IMR-90 (cell line): ENCODE results near the gene OAF. TPM values are rescaled to one million over a fixed set of nuclear protein-coding genes. Genes with fewer than 3 reads are reported as not detected.

Experiments
- ATAC-seq: fragments of 200-7000 bp; cut with Tn5 transposase; 2 replicates; pipeline ENCODE4 v1.9.1; 2020; ENCODE audit warnings: low read depth, mild to moderate bottlenecking, moderate library complexity
- BruUV-seq: library from RNA; stranded (reverse); fragments of 400-500 nt; replicated peaks from 2 replicates; lab custom pipeline; 2021; lab: Mats Ljungman, UMichigan
- CTCF ChIA-PET: fragments of 300-600 bp; formaldehyde crosslinking; extraction: SDS; loops from one replicate; lab custom pipeline; 2021; ENCODE audit warnings: antibody characterized with exemption; lab: Yijun Ruan, JAX
- POLR2A ChIA-PET: fragments of 300-600 bp; sonication (Branson Sonifier 250); formaldehyde crosslinking; loops from one replicate; lab custom pipeline; 2022; ENCODE audit warnings: antibody characterized with exemption; ENCODE audit not compliant: unreplicated experiment; lab: Charles Lee
- DNase-seq: peaks from one replicate; pipeline ENCODE4 v3.0.0; 2013
- H2AFZ ChIP-seq: replicated peaks from 2 replicates; pipeline ENCODE3; 2013; ENCODE audit warnings: low read length, mild to moderate bottlenecking; ENCODE audit not compliant: poor library complexity
- H2AK5ac ChIP-seq: 2 replicates; pipeline ENCODE4 v1.6.1; 2013; ENCODE audit warnings: low read depth, low read length, inconsistent platforms
- H2AK9ac ChIP-seq: replicated peaks from 2 replicates; pipeline ENCODE3; 2013; ENCODE audit warnings: mild to moderate bottlenecking, low read depth, low read length, moderate library complexity; ENCODE audit not compliant: poor library complexity
- H2BK120ac ChIP-seq: 2 replicates; pipeline ENCODE4 v1.6.1; 2013; ENCODE audit warnings: low read depth, low read length, inconsistent platforms
- H2BK15ac ChIP-seq: 3 replicates; pipeline ENCODE4 v1.6.1; 2013; ENCODE audit warnings: low read depth, low read length, inconsistent platforms
- H2BK20ac ChIP-seq: 2 replicates; pipeline ENCODE4 v1.6.1; 2013; ENCODE audit warnings: low read depth, mild to moderate bottlenecking, inconsistent platforms, low read length, moderate library complexity
- H2BK5ac ChIP-seq: 2 replicates; pipeline ENCODE4 v1.6.1; 2013; ENCODE audit warnings: mild to moderate bottlenecking, low read depth, low read length, inconsistent platforms; ENCODE audit not compliant: poor library complexity, severe bottlenecking
- H3K14ac ChIP-seq: replicated peaks from 2 replicates; pipeline ENCODE4 v1.6.1; 2013; ENCODE audit warnings: low read depth, low read length, inconsistent platforms
- H3K18ac ChIP-seq: 2 replicates; pipeline ENCODE4 v1.6.1; 2013; ENCODE audit warnings: low read depth, low read length, control low read depth
- H3K23ac ChIP-seq: 2 replicates; pipeline ENCODE4 v1.6.1; 2013; ENCODE audit warnings: low read depth, low read length, inconsistent platforms
- H3K27ac ChIP-seq: 2 replicates; pipeline ENCODE4 v1.5.1; 2013; ENCODE audit warnings: mild to moderate bottlenecking, control low read depth, low read length; ENCODE audit not compliant: insufficient read depth
- H3K27me3 ChIP-seq: 2 replicates; pipeline ENCODE4 v1.6.1; 2013; ENCODE audit warnings: low read length; ENCODE audit not compliant: control insufficient read depth, insufficient read depth
- H3K36me3 ChIP-seq: 2 replicates; pipeline ENCODE4 v1.6.1; 2013; ENCODE audit warnings: low read length, mixed read lengths; ENCODE audit not compliant: control insufficient read depth, insufficient read depth
- H3K4ac ChIP-seq: 2 replicates; pipeline ENCODE4 v1.6.1; 2013; ENCODE audit warnings: low read depth, low read length, inconsistent platforms
- H3K4me1 ChIP-seq: 2 replicates; pipeline ENCODE4 v1.6.1; 2013; ENCODE audit warnings: low read length, mixed read lengths; ENCODE audit not compliant: control insufficient read depth, insufficient read depth
- H3K4me2 ChIP-seq: 2 replicates; pipeline ENCODE4 v1.6.1; 2013; ENCODE audit warnings: low read depth, mild to moderate bottlenecking, control low read depth, low read length, moderate library complexity
- H3K4me3 ChIP-seq: 2 replicates; pipeline ENCODE4 v1.5.1; 2013; ENCODE audit warnings: low read depth, mild to moderate bottlenecking, control low read depth, low read length, moderate library complexity; ENCODE audit not compliant: insufficient read depth
- H3K56ac ChIP-seq: 2 replicates; pipeline ENCODE4 v1.6.1; 2013; ENCODE audit warnings: low read length, inconsistent platforms; ENCODE audit not compliant: insufficient read depth; ENCODE audit errors: extremely low read depth
- H3K79me1 ChIP-seq, 2 experiments: 2 replicates each; pipeline ENCODE4 v1.6.1; 2013; ENCODE audit warnings: low read length in 2 of 2, inconsistent platforms in 1 of 2, low read depth in 1 of 2
- H3K9ac ChIP-seq: 2 replicates; pipeline ENCODE4 v1.6.1; 2013; ENCODE audit warnings: low read depth, low read length, control low read depth
- H3K9me1 ChIP-seq: 2 replicates; pipeline ENCODE4 v1.6.1; 2013; ENCODE audit warnings: low read length, inconsistent platforms; ENCODE audit not compliant: insufficient read depth
- H3K9me3 ChIP-seq: 2 replicates; pipeline ENCODE4 v1.6.1; 2013; ENCODE audit warnings: low read length; ENCODE audit not compliant: control insufficient read depth, insufficient read depth
- H4K20me1 ChIP-seq: 2 replicates; pipeline ENCODE4 v1.6.1; 2013; ENCODE audit warnings: low read length, inconsistent platforms; ENCODE audit not compliant: insufficient read depth
- H4K5ac ChIP-seq: 2 replicates; pipeline ENCODE4 v1.6.1; 2013; ENCODE audit warnings: mild to moderate bottlenecking, low read depth, low read length, control low read depth
- H4K8ac ChIP-seq, 2 experiments: 2 replicates each; pipeline ENCODE4 v1.6.1; 2013; ENCODE audit warnings: low read depth in 2 of 2, low read length in 2 of 2, control low read depth in 1 of 2, inconsistent platforms in 1 of 2
- H4K91ac ChIP-seq: 2 replicates; pipeline ENCODE4 v1.6.1; 2013; ENCODE audit warnings: low read depth, low read length, inconsistent platforms; ENCODE audit not compliant: insufficient read depth
- CEBPB ChIP-seq: IDR thresholded peaks from 2 replicates; pipeline ENCODE4 v1.6.1; 2012; ENCODE audit warnings: low read depth, low read length, improper control_type of control experiment
- CHD1 ChIP-seq: IDR thresholded peaks from 2 replicates; pipeline ENCODE4 v1.6.1; 2012; ENCODE audit warnings: low read depth, low read length, improper control_type of control experiment
- CTCF ChIP-seq: conservative IDR thresholded peaks from 2 replicates; pipeline ENCODE4 v1.5.1; 2012; ENCODE audit warnings: mild to moderate bottlenecking, low read depth, low read length, improper control_type of control experiment
- MAFK ChIP-seq: IDR thresholded peaks from 2 replicates; pipeline ENCODE4 v1.6.1; 2012; ENCODE audit warnings: low read depth, low read length, improper control_type of control experiment
- MXI1 ChIP-seq: IDR thresholded peaks from 2 replicates; pipeline ENCODE4 v1.6.1; 2012; ENCODE audit warnings: low read depth, mild to moderate bottlenecking, low read length, moderate library complexity, borderline replicate concordance
- WGBS, 2 experiments: methylation state at CpG; one replicate each; pipeline versions ENCODE4 v1.1.5 to v1.1.7; 2013; ENCODE audit warnings: missing lambda C conversion rate in 2 of 2; ENCODE audit not compliant: insufficient read length in 1 of 2; ENCODE audit errors: extremely low coverage in 2 of 2; 5-methylcytosine and 5-hydroxymethylcytosine counted together
- dilution Hi-C: fragments of 300-500 bp; cut with HindIII; formaldehyde crosslinking; loops from one replicate; pipeline ENCODE4 v1.14.3; 2018; ENCODE audit warnings: low sequenced_read_pairs; ENCODE audit not compliant: unreplicated experiment
- in situ Hi-C: fragments of 300-500 bp; cut with MboI; formaldehyde crosslinking; loops from 3 replicates; pipeline ENCODE4 v1.14.3; 2019; ENCODE audit warnings: low sequenced_read_pairs, inconsistent platforms, mixed read lengths
- intact Hi-C: fragments of 100-400 bp; cut with micrococcal nuclease; formaldehyde crosslinking; loops from 2 replicates; pipeline ENCODE4 v1.10.0; 2022
- polyA plus RNA-seq, 3 experiments: library from polyadenylated mRNA; depleted of rRNA; stranded (reverse); fragments of >200 nt; gene quantifications; 2 replicates each; pipeline ENCODE4 v1.2.3, GENCODE V29; 2012; ENCODE audit warnings: low replicate concordance in 1 of 3
- total RNA-seq: library from RNA; depleted of rRNA; stranded (reverse); fragments of >200 nt; gene quantifications from 2 replicates; pipeline ENCODE4 v1.2.3, GENCODE V29; 2012

OAF gene
- total and polyA plus RNA-seq, 2 of the 4 experiments (the other 2 are of a cell fraction): 9.9 to 42.0 TPM

- H3K14ac ChIP-seq: no peak overlapping the region
- no peaks in the 10 kb centered on the region for H3K36me3 ChIP-seq
- H3K4ac ChIP-seq: no peak overlapping the region
- no peak overlapping the region for H3K4me2 ChIP-seq
- H2BK5ac ChIP-seq: no peak overlapping the region
- H2AFZ ChIP-seq: peak overlapping the region; percentile 71
- H2BK20ac ChIP-seq: no peak overlapping the region
- H3K23ac ChIP-seq: no peak overlapping the region
- no peak overlapping the region for H3K18ac ChIP-seq
- POLR2A ChIA-PET: no interaction called here
- CTCF ChIA-PET: no interaction called here
- ATAC-seq (no peak), DNase-seq (no peak)
- in situ Hi-C loops: no loop called here
- peaks cover 9% of the 10 kb centered on the region for H3K4me1 ChIP-seq
- peaks cover 13% of the 10 kb centered on the region for H3K9me1 ChIP-seq
- H3K56ac ChIP-seq: no peak overlapping the region
- no peaks in the 10 kb centered on the region for H3K27me3 ChIP-seq
- H3K9me3 ChIP-seq: no peaks in the 10 kb centered on the region
- H3K9ac ChIP-seq: no peak overlapping the region
- intact Hi-C loops: no loop called here
- no peak overlapping the region for H3K4me3 ChIP-seq
- H4K91ac ChIP-seq: no peak overlapping the region
- no peak overlapping the region for H3K27ac ChIP-seq
- TF ChIP-seq MXI1: no peak
- TF ChIP-seq CTCF: no peak
- peak; percentile 87 for TF ChIP-seq CEBPB
- TF ChIP-seq CHD1: no peak
- TF ChIP-seq MAFK: no peak
- H2BK15ac ChIP-seq: no peak overlapping the region
- no TSS peak for BruUV-seq
- H4K8ac ChIP-seq: no peak overlapping the region
- peak overlapping the region; percentile 15 for H2AK9ac ChIP-seq
- 76% methylated on average over 4 of the region's 7 CpGs; no CpG with 5 or more reads in 1 of the 2 experiments for WGBS, 2 experiments
- no peak overlapping the region for H4K5ac ChIP-seq
- H4K20me1 ChIP-seq: no peaks in the 10 kb centered on the region
- peaks cover 3 to 19% of the 10 kb centered on the region in 2 experiments; a peak in 3 of 4 replicates for H3K79me1 ChIP-seq
- H2BK120ac ChIP-seq: no peak overlapping the region
- 0 out of 2 replicates have a peak overlapping the region, but pooled peaks have one; percentile 45 for H2AK5ac ChIP-seq
- dilution Hi-C loops: no loop called here
Measured at GRCh38 chr11:120207512-120207911, 3.3 kb upstream of the OAF start.
